ENCODE data around the gene NRP1.
A peak's percentile ranks its signal among the peaks of the same experiment; 100 is the strongest.

NRP1 gene

DNA sequence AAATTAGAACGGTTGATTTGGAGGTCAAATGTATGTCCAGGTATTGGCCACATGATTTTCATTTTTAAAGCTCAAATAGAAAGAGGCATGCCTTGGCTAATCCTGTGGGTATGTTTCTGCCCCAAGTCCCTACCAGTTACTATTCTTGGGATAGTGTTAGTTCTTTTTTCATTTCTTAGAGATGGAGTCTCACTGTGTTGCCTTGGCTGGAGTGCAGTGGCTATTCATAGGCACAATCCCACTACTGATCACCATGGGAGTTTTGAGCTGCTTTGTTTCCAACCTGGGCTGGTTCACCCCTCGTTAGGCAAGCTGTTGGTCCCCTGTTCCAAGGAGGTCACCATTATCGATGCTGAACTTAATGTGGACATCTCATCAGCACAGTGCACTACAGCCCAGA lies 46.3 kb downstream of the NRP1 start:
- DNase-seq, result no peak

DNA sequence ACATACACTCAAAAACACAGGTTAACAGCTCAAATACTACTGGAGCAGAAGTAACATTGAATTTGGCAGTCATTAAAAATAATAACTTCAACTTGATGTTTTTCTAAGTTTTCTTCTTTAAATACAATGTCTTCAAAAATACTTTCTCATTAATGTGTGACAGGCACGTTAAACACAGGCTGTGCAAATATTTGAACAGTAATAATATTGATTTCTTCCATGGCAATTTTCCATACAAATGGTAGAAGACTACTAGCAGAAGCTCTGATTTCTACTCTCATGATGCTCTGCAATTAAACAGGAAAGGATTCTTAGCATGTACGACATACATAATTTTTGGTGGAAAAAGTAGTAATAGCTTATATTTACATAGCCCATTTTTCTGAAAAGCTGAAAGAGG lies 47.4 kb downstream of the NRP1 start:
- DNase-seq, result no peak

DNA sequence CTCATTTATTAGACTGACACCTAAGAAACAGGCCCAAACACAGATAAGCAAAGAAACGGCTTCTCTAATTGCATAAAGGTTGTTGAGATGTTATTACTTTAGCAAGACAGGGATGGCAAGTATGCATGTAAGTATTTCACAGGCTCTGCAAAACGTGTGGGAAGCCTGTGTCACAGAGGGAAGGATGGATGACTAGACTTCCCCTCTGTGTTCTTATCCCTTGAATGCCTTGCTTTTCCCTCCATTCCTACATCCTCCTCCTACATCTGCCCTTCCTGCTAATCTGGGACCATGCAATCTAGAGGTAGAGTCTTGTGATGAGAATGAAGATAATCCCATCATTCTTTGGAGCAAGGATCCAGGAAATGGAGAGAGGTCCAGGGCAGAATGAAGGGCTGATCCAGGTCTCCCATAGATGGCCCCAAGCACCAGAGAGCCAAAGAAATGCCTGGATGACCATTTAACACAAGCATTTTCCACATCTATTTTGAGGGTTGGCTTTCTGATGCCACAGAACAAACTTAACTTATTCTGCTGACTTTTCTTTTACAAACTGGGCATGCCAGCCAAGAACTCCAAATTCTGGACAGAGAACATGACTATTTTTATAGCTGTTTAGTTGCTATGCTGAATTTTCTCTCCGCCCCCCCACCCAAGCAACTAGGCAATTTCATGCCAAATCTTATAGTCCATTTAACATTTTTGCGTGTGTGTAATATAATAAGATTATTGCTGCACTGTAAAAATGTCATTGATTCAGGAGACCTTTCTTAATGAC lies 48.1 kb downstream of the NRP1 start:
- DNase-seq, result no peak

DNA sequence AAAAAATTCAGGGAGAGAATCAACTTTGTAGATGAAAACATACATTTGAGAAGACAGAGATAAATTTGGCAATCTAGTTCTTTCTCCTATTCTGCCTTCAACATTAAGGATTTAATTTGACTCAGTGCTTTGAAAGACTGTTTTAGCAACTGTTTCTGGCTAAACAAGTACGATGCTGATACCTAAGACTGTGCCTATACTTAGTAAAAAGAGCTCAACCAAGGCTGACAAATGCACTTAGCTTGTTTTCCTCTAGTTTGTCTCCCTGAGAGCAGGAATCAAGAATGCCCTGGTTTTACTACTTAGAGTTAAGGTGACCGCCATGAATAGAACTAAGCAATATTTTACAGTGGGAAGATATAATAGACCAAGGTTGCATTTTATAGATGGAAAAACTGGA lies 49.5 kb downstream of the NRP1 start:
- no peak for DNase-seq

DNA sequence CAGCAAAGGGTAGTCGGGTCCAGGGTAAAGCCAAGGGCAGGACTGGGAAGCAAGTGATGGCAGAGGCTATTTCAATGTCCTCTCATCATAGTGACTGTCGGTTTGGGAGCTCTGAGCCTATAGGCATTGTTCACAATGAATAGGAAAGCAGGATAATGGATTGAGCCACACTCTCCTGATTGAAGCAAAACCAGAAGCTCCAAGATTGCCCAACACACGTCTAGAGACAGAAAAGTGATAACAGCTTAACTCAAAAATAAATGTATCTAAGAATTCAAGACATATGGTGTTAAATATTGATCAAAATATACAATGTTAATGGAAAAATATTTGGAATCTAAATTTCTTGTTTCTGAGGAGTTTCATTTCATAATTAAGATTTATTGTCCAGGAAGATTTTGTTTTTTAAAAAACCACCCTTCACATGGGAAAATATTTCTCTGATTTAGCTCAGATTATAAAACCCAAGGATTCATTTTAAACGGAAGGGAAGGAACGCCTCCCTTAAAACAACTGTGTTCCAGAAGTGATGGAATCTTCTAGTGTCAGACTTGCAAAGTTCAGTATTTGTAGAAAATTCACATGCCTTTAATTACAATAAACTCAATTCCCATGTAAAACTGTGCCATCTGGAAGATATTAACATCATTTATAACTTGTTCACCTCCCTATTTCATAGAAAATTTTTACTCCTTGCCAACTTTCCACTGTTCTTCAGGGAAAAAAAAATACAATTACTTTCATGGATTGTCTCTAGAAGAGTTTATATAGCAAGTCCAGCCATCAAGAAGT lies 54.5 kb downstream of the NRP1 start:
- no peak for DNase-seq

DNA sequence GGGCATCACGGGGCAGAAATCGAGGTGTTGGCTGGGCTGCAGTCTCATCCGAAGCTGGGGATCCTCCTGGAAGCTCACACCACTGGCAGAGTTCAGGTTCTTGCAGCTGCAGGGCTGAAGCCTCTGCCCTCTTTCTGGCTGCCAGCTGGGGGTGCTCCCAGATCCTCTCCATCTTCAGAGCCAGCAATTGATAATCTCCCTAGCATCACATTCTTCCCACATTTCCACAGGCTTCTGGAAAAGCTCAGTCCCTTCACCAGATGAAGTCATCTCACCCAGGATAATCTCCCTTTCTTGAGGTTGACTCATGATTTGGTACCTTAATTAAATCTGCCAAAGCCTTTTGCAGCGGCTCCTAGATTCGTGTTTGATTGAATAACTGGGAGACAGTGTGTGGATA lies 55.2 kb downstream of the NRP1 start:
- DNase-seq, result no peak

DNA sequence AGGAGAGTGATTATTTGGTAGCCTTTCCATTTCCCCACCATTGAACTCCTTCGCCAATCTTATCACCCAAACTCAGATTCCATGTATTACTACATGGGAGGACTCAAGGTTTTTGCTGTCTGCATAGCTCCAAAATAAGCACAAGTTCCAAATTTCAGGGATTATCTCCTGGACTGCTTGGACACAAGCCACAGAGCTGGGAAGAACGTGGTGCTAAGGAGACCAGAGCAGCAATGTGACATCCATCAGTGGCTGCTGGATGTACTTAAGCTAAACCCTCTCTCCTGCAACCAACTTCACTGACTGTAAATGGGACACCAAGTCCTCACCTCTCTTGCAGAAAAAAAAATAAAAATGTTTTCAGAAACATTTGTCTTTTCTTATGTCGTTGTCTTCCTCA lies 56.3 kb downstream of the NRP1 start:
- no peak for DNase-seq

DNA sequence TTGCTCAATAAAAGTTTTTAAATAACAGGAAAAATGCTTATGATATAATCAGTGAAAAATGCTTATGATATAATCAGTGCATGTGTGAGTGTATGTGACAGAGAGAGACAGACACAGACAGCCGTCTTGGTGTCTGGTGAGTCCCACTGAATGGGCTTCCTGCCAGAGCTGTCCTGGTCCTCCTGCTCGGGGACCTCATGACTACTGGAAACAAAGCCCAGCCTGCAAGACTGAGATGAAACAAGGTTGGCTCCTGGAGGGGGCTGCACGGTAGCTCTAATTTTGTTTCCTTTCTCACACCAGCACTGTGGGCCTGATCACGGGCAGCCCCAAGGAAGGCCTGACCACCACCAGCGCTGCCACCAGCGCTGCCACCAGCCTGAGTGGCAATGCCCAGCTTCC lies 57.3 kb downstream of the NRP1 start:
- peak; percentile 36 for DNase-seq

DNA sequence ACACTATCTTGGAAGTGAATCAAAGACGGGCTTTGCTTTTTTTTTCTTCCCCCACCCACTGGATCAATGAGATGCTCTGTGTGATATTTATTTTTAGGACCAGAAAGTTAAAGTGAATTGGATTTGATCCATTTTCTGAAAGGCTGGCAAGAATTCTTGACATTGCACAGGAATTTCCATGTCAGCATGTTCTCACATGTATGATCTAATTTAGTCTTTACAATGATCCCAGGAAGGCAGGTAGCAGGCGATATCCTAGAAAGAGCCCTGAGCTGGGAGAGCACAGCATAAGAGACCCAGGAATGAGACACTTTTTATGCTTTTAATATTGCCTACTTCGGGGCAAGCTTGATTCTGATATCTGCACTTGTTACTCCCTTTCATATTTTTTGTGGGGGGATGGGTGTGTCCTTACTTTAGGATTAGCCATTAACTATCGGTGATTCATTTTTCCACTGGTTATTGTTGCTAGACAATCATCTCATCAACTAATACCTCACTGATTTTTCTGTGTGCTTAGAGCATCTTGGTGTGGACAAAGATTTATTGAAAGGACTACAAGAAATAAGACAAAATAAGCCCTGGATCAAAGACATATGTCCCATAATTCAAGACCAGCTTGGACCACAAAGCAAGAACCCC lies 58.1 kb downstream of the NRP1 start:
- DNase-seq, result no peak

DNA sequence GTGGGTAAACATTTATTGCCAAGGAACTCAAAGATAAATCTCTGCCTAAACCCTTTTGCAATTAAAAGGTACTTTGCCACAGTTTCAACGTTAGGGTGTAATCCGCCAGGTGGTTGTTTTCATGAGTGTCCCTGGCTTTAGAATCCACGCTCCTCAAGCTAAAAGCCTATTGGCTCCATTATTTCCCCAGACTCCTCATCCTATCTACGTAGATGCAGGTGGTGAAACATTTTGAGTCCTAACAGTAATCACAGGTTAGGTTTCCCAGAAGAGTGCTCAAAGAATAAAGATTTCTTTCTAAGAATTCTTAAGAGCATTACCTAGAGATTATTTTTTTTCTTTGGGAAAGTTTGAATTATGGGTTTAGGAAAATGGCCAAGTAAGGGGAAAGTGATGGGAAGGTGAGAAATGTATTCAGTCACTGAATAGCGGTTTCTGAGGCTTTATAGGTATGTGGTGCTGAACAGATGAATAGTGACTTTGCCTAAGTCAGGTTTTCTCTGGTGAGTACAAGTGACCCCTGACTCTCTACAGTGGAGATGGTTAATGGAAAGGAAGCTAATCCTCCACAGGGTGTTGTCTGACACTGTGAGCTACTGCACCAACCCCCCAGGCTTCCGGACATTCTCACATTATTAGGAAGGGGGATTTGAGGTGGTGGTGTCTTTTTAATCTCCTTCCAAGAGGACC lies 60.2 kb downstream of the NRP1 start:
- no peak for DNase-seq

GRCh38 chr10:33273295-33274002 lies 61.0 kb downstream of the NRP1 start:
- DNase-seq, result peak; percentile 85

DNA sequence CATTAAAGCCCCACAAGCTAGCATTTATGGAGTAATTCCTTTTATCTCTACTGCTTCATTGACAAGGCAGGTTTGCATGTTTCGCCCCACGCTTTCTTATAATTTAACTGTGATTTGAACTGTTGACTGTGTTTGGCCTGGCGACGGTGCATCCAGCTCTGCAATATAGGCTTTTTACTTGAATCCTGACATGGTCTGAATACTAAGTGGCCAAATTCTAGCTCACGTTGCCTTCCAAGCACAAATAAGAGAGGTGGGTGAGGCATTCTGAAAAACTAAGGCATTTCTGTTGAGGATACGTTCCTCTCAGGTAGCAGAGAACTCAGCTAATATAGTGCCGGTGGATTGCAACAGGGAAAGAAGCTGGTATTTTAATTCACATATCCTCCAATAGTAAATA lies 61.8 kb downstream of the NRP1 start:
- no peak for DNase-seq

DNA sequence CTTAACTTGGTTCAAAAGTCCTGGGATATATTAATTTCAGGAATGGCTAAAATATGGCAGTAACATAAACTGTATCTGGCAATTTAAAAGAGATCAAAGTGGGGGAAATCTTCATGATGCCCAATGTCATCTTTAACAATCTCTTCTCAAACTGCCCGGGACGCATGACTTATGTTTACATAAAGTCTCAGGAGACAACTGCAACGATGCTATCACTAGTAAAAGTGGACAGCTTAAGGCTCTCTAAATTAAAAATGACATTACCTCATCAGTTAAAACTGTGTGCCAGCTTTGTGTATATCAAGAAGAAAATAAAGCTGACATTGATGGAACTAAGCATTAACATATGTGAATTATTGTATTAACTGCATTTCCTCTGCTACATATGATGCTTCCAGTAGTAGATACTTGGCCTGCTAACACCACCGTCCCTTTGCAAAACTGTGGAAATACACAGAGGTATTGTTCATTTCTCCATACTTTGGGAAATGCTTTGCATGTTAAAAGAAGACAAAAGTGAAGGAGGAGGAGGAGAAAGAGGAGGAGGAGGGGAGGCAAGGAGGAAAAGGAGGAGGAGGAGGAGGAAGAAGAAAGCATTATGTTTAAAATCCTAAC lies 62.4 kb downstream of the NRP1 start:
- DNase-seq, result no peak

DNA sequence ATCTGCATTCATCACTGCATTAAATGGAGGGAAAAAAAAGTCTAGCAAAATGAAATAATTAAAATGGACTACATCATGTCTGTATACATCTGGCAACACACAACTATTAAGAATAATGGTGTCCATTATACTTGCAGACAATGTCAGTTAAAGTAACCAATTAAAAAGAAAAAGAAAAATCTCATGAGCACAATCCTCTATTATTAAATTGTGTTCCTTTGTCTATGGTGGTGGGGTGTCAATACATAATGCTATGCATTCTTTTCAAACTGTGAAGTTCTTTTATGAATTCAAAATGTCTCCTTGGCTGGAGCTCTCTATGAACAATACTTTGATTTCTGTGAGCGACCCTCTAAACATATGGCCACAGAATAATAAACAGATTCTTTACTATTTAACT lies 63.5 kb downstream of the NRP1 start:
- no peak for DNase-seq

GRCh38 chr10:33267708-33268107 lies 66.8 kb downstream of the NRP1 start:
- no peak for DNase-seq

GRCh38 chr10:33265621-33266020 lies 68.8 kb downstream of the NRP1 start:
- DNase-seq, result no peak

DNA sequence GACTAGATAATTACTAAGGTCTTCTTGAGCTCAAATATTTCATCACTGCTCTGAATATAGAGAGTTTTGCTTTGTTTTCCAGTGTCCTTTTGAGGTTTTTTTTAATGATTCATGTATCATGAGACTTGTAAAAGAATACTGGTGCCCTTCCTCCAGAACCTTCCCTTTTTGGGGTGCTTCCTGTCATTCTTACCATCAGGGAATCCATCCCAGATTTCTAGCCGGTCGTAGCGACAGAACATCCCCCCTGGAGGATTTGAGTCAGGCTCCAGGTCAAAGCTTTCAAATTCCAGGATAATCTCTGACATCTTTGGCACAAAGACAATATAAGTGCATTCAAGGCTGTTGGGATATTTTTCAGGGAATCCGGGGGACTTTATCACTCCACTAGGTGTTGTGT lies 71.0 kb downstream of the NRP1 start:
- DNase-seq, result peak; percentile 93

GRCh38 chr10:33262871-33263270 lies 71.6 kb downstream of the NRP1 start:
- DNase-seq, result no peak

DNA sequence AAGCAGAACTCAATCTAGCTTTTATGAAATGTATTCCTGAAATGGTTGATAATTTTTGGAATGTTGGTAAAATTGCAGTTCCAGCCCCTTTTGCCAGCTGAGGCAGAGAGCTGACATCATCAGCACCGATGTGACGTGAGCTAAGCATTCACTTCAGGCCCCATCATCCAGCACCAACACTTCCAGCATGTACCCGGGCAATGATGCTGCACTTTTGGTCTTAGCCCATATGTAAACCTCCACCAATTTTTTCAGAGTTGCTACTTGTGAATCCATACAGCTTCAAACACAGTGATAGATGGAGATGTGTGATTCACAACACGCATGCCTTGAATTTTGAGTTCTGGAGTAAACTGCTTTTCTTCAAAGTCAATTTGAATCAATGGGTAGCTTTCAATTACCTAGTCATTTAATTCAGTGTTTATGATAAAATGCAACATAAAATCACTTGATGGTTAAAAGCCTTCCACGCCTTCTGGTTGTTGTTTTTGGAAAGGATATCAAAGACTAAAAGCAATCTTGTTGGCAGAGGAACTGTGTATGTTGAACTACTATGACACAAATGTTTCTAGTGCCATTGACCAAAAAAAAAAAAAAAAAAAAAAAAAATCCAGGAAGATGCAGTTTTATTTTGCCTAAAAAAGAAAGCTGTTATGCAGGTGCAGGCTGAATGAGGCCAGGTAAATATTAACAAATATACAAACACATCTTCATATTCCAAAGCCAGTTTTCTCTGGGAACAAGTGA lies 73.9 kb downstream of the NRP1 start:
- DNase-seq, result no peak

DNA sequence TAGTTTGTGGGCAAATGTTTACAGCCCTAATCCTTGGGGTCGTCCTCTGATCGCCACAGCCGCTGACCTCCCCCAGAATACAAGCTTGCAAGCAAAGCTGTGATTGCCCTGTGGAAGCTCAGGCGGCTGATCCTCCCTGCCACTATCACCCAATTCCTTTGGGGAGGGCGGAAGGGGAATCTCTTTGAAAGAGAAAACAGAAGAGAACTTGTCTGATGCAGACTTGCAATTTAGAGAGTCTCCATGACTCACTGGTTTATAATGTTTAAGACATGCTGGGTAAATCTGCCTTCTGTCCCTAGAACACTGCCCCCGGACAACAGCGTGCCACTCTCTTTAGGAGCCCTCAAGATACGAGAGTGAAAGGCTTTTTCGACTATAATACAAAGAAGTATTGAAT lies 75.5 kb downstream of the NRP1 start:
- DNase-seq, result peak; percentile 33

DNA sequence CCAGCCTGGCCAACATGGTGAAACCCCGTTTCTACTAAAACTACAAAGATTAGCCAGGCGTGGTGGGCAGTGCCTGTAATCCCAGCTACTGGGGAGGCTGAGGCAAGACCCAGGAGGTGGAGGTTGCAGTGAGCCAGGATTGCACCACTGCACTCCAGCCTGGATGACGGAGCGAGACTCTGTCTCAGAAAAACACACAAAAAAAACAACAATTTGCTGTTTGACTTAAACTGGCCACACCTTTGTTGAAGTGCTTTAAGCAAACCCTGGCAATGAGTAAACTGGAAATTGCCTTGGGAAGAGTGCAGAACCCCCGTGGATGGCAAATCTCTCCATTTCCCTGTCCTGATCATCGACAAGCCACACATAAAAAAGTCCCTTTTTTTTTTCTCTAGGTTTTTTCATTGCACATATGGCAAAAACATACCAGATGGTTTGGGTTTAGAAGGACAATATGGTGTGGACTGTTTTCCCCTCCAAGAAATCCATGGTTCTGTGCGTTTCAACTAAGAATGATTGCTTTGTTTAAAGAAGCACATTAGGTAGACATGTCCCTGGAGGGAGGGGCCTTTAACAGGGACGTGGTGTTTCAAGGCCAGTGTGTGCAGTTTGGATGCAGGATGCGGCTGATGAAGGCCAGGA lies 76.9 kb downstream of the NRP1 start:
- no peak for DNase-seq

Measured in HCEC 1CT (cell line).